Measurements from ENCODE around the gene RIBC1. TPM values are rescaled to one million over a fixed set of nuclear protein-coding genes. Genes with fewer than 3 reads are reported as not detected.

The RIBC1 gene
- polyA plus RNA-seq, 2 of the 4 experiments (the other 2 are of a cell fraction): 0.52 to 0.96 TPM

GRCh38 chrX:53379747-53380146 is 42.9 kb upstream of the RIBC1 start:
- no peak for TF ChIP-seq HMGXB4 (CRISPR knock-in tag; IDR thresholded peaks at IDR 0.05; ENCODE audit: borderline replicate concordance)
- no peak for TF ChIP-seq BHLHE40 (IDR thresholded peaks at IDR 0.05; ENCODE audit: low read depth, low read length)
- TF ChIP-seq POLR2A (IDR thresholded peaks at IDR 0.05; ENCODE audit: low read length): no peak
- no peak for TF ChIP-seq MAZ (IDR thresholded peaks at IDR 0.05; ENCODE audit: borderline replicate concordance, low read depth, low read length)
- TF ChIP-seq HEYL (CRISPR knock-in tag; IDR thresholded peaks at IDR 0.05): no peak
- no peak for TF ChIP-seq RFX5 (IDR thresholded peaks at IDR 0.05)
- no peak for TF ChIP-seq ZFP36 (IDR thresholded peaks at IDR 0.05; ENCODE audit: borderline replicate concordance, partially characterized antibody)
- TF ChIP-seq NPAS2 (CRISPR knock-in tag; IDR thresholded peaks at IDR 0.05; ENCODE audit: borderline replicate concordance): no peak
- no peak for TF ChIP-seq ATOH8 (CRISPR knock-in tag; IDR thresholded peaks at IDR 0.05; ENCODE audit: low read depth)
- no peak for TF ChIP-seq MAX (IDR thresholded peaks at IDR 0.05)
- no peak for TF ChIP-seq PBX3 (IDR thresholded peaks at IDR 0.05)
- TF ChIP-seq ZNF302 (CRISPR knock-in tag; IDR thresholded peaks at IDR 0.05): no peak
- TF ChIP-seq SMC3 (IDR thresholded peaks at IDR 0.05): no peak
- no peak for TF ChIP-seq KDM1A (IDR thresholded peaks at IDR 0.05; ENCODE audit: low read depth)
- TF ChIP-seq HOXB13 (CRISPR knock-in tag; IDR thresholded peaks at IDR 0.05; ENCODE audit: low read depth): no peak
- no peak for TF ChIP-seq ELK1 (IDR thresholded peaks at IDR 0.05; ENCODE audit: low read depth, low read length)
- TF ChIP-seq, protein P1, sequence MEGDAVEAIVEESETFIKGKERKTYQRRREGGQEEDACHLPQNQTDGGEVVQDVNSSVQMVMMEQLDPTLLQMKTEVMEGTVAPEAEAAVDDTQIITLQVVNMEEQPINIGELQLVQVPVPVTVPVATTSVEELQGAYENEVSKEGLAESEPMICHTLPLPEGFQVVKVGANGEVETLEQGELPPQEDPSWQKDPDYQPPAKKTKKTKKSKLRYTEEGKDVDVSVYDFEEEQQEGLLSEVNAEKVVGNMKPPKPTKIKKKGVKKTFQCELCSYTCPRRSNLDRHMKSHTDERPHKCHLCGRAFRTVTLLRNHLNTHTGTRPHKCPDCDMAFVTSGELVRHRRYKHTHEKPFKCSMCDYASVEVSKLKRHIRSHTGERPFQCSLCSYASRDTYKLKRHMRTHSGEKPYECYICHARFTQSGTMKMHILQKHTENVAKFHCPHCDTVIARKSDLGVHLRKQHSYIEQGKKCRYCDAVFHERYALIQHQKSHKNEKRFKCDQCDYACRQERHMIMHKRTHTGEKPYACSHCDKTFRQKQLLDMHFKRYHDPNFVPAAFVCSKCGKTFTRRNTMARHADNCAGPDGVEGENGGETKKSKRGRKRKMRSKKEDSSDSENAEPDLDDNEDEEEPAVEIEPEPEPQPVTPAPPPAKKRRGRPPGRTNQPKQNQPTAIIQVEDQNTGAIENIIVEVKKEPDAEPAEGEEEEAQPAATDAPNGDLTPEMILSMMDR (IDR thresholded peaks at IDR 0.05): no peak
- TF ChIP-seq ZC3H11A (IDR thresholded peaks at IDR 0.05): no peak
- Histone ChIP-seq H3K9me3 (no peaks in the 10 kb centered on the region), H3K27ac (no peak overlapping the region), H3K4me3 (no peak overlapping the region), H3K4me2 (no peak overlapping the region), H3K4me1 (0 out of 3 replicates have a peak, but pooled peaks cover 5% of the 10 kb centered on the region)
- POLR2A ChIA-PET: no interaction called here
- DNase-seq (ENCODE audit: low read depth in 1 of 2, low spot score in 1 of 2) (no peak), ATAC-seq (no peak), FAIRE-seq (no peak)
- WGBS (ENCODE audit: missing lambda C conversion rate): 86% methylated on average over 3 of the region's 4 CpGs
- CTCF ChIA-PET: interaction anchor here (1.2 to 1.8 kb wide), 3 partner anchors 62 to 103 kb away, joined by 3 to 6 read pairs (median 4); no protein-coding TSS in a partner anchor

- ATAC-seq (no peak), DNase-seq (ENCODE audit: low read depth in 1 of 2, low spot score in 1 of 2) (no peak), FAIRE-seq (peak; percentile 13)
- ChIA-PET CTCF (interaction anchor here (1.5 to 1.6 kb wide), 2 partner anchors 9 to 62 kb away, joined by 3 to 4 read pairs; no protein-coding TSS in a partner anchor), POLR2A (no interaction called here)
- H3K4me1 ChIP-seq: 0 out of 3 replicates have a peak, but pooled peaks cover 9% of the 10 kb centered on the region
- H3K9me3 ChIP-seq: no peaks in the 10 kb centered on the region
- H3K27ac ChIP-seq: peak overlapping the region in 1 of 2 experiments; percentile 52; a peak in 2 of 6 replicates
- H3K4me3 ChIP-seq: no peak overlapping the region
- no peak overlapping the region for H3K4me2 ChIP-seq
- WGBS (ENCODE audit: missing lambda C conversion rate): 94% methylated on average over 4 of the region's 4 CpGs
- TF ChIP-seq ZNF302 (CRISPR knock-in tag; IDR thresholded peaks at IDR 0.05): no peak
- no peak for TF ChIP-seq EHF (CRISPR knock-in tag; IDR thresholded peaks at IDR 0.05)
- TF ChIP-seq JUN (IDR thresholded peaks at IDR 0.05): no peak
- TF ChIP-seq TP53 (CRISPR knock-in tag; IDR thresholded peaks at IDR 0.05): no peak
- TF ChIP-seq KDM1A (IDR thresholded peaks at IDR 0.05; ENCODE audit: low read depth): no peak
- no peak for TF ChIP-seq HDAC2 (IDR thresholded peaks at IDR 0.05)
- no peak for TF ChIP-seq CHD4 (IDR thresholded peaks at IDR 0.05; ENCODE audit: borderline replicate concordance)
- TF ChIP-seq CEBPB (IDR thresholded peaks at IDR 0.05): no peak
- TF ChIP-seq, protein P2, sequence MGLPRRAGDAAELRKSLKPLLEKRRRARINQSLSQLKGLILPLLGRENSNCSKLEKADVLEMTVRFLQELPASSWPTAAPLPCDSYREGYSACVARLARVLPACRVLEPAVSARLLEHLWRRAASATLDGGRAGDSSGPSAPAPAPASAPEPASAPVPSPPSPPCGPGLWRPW (IDR thresholded peaks at IDR 0.05): no peak
Observed at GRCh38 chrX:53383376-53384076, 39.1 kb upstream of the RIBC1 start.

Measured in A549 (cell line).